Stimulated activated CD8-positive, alpha-beta memory T cell treated with anti-CD3 and anti-CD28 coated beads, Interleukin-7, amount 100 ng/mL, for 1 hour (primary cell): ENCODE results near the gene PIGU.
"Not testable (repeated sequence)": the region's sequence is repeated elsewhere in the genome, so short reads cannot be mapped to it uniquely, and the experiment has no call there.

ENCODE experiments used
- DNase-seq, 2 donors: peaks; one replicate each; pipeline ENCODE4 v3.0.0-alpha.2; 2020; ENCODE audit warnings: low read depth in 2 of 2

PIGU gene

GRCh38 chr20:34676642-34677373, at the start of gene PIGU:
Gene PIGU, minus strand, starts transcription at chr20:34677092. Its CDS starts 7 bp downstream, at chr20:34677085.
- peak; percentile 88 to 94 for DNase-seq

DNA sequence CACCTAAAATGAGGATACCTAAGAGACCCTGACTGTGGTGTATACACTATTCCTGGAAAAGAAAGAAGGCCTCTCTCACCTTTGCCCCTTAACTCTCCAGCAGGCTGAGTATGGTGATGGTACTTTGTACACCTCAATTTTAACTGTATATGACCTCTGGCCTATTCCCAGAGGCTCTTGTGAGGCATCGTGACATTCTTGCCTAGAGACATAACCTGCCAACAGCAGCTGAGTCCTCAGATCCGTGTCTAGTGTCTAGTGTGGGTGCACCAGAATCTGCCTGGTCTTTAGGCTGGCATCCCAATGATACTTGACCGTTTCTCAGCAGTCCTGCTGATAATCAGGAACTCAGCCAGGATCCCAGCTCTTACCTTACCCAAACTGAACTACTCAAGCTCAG, 47.3 kb upstream of the PIGU start:
- DNase-seq = no peak

- DNase-seq = not testable (repeated sequence)
Observed at GRCh38 chr20:34722560-34722959, 45.7 kb upstream of the PIGU start.

- no peak for DNase-seq
Observed at GRCh38 chr20:34720266-34720665, 43.4 kb upstream of the PIGU start.

DNA sequence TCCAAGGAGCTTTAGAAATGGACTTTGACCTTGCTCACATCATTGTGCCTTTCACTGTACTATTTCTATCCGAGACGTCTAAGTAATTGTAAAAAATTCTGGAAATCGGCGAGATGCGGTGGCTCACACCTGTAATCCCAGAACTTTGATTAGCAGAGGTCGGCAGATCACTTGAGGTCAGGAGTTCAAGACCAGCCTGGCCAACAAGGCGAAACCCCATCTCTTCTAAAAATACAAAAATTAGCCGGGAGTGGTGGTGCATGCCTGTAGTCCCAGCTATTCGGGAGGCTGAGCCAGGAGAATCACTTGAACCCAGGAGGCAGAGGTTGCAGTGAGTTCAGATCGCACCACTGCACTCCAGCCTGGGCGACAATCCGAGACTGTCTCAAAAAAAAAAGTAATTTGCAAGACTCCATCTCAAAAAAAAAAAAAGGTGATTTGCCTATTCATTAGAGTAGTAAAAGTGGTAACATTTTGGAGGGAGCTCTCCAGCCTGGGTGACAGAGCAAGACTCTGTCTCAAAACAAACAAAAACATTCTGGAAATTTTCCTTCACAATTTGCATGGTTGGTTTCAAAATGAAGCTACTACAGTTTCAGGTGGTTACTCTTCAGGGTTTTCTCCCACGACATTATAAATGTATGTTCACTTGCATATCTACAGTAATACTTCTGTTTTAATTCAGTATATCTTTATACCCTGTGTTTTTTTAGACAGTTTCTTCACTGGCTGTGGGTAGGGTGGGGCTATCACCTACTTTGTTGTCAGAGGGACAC, 42.5 kb upstream of the PIGU start:
- not testable (repeated sequence) for DNase-seq

DNA sequence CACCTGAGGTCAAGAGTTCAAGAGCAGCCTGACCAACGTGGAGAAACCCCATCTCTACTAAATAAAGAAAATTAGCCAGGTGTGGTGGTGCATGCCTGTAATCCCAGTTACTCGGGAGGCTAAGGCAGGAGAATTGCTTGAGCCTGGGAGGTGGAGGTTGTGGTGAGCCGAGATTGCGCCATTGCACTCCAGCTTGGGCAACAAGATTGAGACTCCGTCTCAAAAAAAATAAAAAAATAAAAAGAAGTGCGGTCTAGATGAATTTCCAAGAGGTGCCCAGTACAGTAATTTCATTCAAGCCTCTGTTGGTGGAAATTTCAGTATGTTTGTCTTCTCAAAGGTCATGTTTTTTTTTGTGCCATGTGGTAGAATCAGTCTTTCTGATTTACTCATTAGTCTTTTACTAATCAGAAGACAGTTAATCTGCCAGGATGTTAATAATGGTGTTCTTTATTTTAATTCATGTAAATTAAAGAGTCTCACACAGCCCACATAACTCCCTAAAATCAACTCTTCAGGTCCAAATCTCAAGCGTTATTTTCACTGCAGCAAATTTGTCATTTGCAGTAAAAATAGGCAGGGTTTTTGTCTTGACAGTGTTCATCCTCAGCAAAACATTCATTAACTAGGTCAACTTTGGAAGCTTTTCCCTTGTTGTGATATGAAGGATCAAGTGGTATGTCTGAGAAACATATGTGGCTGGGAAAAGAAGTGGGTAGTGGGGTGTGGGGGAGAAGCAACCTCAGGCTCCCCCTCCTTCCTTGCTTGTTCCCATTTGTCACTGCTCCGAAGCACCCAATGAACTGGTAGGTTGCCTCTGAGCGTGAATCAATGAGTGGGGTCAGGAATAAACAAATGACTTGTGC, 40.6 kb upstream of the PIGU start:
- DNase-seq = no peak

- no peak for DNase-seq
Observed at GRCh38 chr20:34716921-34717229, 40.0 kb upstream of the PIGU start.

GRCh38 chr20:34715384-34715783, 38.5 kb upstream of the PIGU start:
- DNase-seq = no peak

DNA sequence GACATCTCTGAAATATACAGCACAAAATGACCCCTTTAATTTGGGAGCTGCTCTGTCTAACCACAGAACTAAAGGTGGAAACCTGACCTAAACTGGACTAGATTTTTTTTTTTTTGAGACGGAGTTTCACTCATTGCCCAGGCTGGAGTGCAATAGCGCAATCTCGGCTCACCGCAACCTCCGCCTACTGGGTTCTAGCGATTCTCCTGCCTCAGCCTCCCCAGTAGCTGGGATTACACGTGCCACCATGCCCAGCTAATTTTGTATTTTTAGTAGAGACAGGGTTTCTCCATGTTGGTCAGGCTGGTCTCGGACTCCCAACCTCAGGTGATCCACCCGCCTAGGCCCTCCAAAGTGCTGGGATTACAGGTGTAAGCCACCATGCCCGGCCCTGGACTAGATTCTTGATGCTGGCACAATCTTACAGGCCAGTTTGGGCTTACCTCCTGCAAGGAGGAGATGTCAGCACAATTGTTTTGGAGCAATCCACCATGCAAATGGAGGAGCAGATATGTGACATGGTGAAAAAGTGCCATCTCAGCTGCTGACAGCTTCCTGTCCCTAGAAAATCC, 37.1 kb upstream of the PIGU start:
- DNase-seq = not testable (repeated sequence)

DNA sequence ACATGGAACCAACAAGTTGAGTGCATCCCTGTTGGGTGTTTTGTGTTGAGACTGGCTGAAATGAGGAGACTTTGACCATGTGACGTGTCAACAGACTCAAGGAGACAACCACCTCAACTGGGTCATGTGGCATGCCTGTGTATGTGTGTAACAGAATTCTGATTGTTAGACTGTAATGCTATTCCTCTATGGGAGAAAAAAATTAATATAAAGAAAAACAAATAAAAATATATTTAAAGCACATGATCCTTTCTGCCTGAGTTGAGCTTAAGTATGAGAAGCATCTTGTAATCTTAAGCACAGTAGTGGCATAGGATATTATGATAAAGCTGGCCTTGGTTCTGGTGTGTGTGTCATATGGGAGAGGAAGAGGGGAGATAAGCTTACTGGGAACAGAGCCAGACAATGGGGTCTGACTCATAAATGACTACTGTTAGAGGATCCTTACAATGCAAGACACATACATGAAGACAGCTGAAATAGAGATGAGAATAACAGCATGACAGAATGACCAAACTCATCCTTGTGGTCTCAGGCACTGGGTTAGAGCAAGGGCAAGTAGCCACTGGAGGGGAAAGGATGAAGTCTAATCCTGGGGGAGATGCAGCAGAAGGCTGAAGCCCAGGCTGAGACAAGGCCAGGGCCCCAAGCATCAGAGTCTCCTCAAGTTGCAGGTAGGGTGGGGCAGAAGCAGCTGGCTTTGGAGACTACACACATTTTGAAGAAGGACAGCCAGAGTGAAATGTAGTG, 36.5 kb upstream of the PIGU start:
- no peak for DNase-seq

DNA sequence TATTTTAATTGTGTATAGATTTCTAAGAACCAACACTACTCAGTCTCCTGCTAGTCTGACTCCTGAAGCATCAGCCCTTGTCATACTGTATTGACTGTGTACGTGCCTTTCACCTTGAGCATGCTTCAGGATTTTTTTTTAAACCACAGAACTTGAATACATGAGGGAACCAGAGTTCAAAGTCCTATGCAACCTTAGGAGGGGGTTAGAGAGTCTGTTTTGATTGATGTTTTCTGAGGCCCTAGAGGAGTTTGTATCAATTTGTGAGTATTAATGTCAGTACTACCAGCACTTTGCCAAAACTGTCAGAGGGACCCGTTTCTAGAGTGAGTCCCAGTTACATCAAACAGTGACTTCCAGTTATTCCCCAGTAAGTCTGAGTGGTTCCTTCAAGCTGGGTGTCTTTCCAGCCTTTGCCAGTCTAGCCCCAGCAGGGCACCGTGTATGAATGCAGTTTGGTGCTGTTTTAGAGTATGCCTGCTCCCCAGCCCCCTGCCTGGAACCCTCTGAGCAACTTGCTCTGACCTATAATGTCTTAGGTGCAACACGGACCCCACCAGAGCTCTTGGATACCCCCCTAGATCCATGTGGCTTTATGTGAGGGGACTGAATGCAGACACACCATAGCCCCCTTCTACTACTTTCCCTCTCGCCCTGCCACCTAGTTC, 35.8 kb upstream of the PIGU start:
- no peak for DNase-seq

DNA sequence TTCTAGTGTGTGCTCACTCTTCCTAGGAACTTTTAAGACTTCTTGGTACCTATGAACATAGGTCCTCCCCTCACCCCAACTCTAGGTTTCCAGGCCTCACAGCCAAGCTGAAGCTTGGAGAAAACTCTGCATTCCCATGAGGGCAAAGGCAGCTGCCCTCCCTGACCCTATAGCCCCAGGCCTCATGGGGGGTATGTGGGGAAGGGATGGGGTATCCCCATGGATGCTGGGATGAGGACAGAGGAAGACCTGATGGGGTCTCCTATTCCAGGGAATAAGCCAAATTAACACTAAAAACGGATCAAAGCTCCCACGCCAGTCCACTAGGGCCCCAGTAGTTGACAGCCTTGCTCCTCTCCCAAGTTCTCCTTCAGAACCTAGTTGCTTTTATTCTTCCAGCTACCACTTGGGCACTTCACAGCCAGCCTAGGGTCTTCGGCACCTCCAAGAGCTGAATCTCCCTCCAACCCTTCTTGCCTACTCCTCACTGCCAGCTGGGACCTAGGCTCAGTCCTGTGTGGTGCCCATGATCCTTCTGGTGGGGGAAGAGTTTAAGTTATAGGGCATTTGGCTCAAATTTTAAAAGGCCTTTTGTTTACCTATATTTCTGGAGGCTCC, 35.0 kb upstream of the PIGU start:
- DNase-seq = no peak

- DNase-seq = no peak
Observed at GRCh38 chr20:34710861-34711574, 34.1 kb upstream of the PIGU start.

- DNase-seq = no peak
Observed at GRCh38 chr20:34710568-34710839, 33.6 kb upstream of the PIGU start.

GRCh38 chr20:34709831-34710567, 33.1 kb upstream of the PIGU start:
- DNase-seq = peak in 1 of 2 donors; percentile 21

DNA sequence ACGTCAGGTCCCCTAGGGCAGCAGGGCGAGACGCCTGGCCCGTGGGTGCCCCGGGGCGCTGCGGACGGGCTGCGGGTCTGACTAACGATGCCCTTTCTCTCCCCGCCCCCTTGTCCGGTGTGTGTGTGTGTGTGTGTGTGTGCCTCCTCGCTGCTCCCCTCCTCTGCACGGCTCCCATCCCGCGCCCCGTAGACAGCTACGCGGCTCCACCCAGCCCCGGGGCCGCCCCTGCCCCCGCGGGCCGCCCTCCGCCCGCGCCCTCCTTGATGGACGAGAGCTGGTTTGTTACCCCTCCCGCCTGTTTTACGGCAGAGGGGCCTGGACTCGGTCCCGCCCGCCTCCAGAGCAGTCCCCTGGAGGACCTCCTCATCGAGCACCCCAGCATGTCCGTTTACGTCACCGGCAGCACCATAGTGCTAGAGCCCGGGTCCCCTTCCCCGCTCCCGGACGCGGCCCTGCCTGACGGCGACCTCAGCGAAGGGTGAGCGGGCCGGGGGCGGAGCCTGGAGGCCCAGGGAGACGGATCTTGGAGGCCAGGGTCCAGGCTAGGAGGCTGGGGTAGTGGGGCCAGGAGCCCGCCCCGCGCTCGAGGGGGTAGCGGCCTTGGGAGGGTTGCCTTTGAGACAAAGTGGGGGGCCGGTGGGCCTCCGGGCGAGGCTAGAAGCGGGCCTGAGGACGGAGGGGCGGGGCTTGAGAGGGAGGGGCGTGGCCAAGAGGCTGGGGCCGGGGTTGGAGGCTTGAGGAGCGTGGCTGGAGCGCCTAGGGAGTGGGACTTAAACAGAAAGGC, 32.3 kb upstream of the PIGU start:
- DNase-seq = peak; percentile 49 to 59

DNA sequence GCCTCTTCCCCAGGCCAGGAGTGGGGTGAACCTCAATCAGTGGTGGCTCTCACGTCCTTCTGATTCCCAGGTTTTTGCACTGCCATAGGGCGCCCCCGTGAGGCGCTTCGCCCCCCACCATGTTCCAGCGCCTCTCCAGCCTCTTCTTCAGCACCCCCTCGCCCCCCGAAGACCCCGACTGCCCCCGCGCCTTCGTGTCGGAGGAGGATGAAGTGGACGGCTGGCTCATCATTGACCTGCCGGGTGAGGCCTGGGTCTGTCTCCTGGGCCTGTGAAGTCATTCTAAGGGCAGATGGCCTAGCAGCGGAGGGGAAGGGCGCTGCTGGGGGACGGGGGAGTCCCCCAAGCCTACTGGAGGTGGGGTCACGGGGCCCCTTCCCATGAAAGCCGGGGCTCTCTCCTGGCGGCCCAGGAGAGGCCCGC, 31.7 kb upstream of the PIGU start:
- DNase-seq = peak; percentile 20 to 32
